ENCODE results near the gene OR11H6. TPM values are rescaled to one million over a fixed set of nuclear protein-coding genes. Genes with fewer than 3 reads are reported as not detected.
"Not testable (repeated sequence)": the region's sequence is repeated elsewhere in the genome, so short reads cannot be mapped to it uniquely, and the experiment has no call there.

The OR11H6 gene
- polyA plus RNA-seq = not detected
- long read RNA-seq, donor 1 = 0 reads
- long read RNA-seq, donor 2 = 0 reads
- long read RNA-seq, donor 3 = 0 reads
- long read RNA-seq, donor 4 = 0 reads
- long read RNA-seq, donor 5 = 0 reads
- long read RNA-seq, donor 6 = 0 reads
- long read RNA-seq, donor 7 = 0 reads
- long read RNA-seq, donor 8 = 0 reads
- long read RNA-seq, donor 9 = 0 reads
- long read RNA-seq, donor 10 = 0 reads

GRCh38 chr14:20223410-20223809, at the start of gene OR11H6:
Gene OR11H6, plus strand, starts transcription at chr14:20223710. Its CDS starts 0 bp downstream, at chr14:20223710.
- Histone ChIP-seq H3K9me3 (ENCODE audit: control insufficient read depth in 2 of 2, insufficient read depth in 1 of 2, low read depth in 1 of 2, low read length in 1 of 2) (peaks cover 0 to 6% of the 10 kb centered on the region in 2 donors), H3K4me3 (ENCODE audit: low read depth in 1 of 3, low read length in 3 of 3) (no peak within 1 kb of the TSS), H3K36me3 (ENCODE audit: control insufficient read depth in 3 of 3, insufficient read depth in 2 of 3, low read depth in 1 of 3, low read length in 3 of 3) (no peaks in the 10 kb centered on the region), H3K27ac (ENCODE audit: low read depth in 1 of 3, low read length in 2 of 3) (no peak within 1 kb of the TSS), H3K27me3 (ENCODE audit: control insufficient read depth in 3 of 3, insufficient read depth in 3 of 3, low read length in 3 of 3) (peaks cover 0 to 2% (median 0%) of the 10 kb centered on the region in 3 donors), H3K4me1 (ENCODE audit: control insufficient read depth in 3 of 3, insufficient read depth in 2 of 3, low read depth in 1 of 3, low read length in 2 of 3) (no peaks in the 10 kb centered on the region)
- FAIRE-seq (no peak), DNase-seq (no peak)
- WGBS, 3 donors = 26 to 37% (median 36%) methylated on average over 2 of the region's 2 CpGs

GRCh38 chr14:20174205-20174604, 49.3 kb upstream of the OR11H6 start:
- not testable (repeated sequence) for H3K36me3 ChIP-seq (ENCODE audit: control insufficient read depth in 3 of 3, insufficient read depth in 2 of 3, low read depth in 1 of 3, low read length in 3 of 3); H3K4me3 ChIP-seq (ENCODE audit: low read depth in 1 of 3, low read length in 3 of 3); H3K27ac ChIP-seq (ENCODE audit: low read depth in 1 of 3, low read length in 2 of 3); H3K27me3 ChIP-seq (ENCODE audit: control insufficient read depth in 3 of 3, insufficient read depth in 3 of 3, low read length in 3 of 3); H3K4me1 ChIP-seq (ENCODE audit: control insufficient read depth in 3 of 3, insufficient read depth in 2 of 3, low read depth in 1 of 3, low read length in 2 of 3); FAIRE-seq; H3K9me3 ChIP-seq (ENCODE audit: control insufficient read depth in 2 of 2, insufficient read depth in 1 of 2, low read depth in 1 of 2, low read length in 1 of 2); DNase-seq

GRCh38 chr14:20176330-20176729, 47.2 kb upstream of the OR11H6 start:
- Histone ChIP-seq H3K27ac (ENCODE audit: low read depth in 1 of 3, low read length in 2 of 3) (no peak overlapping the region), H3K27me3 (ENCODE audit: control insufficient read depth in 3 of 3, insufficient read depth in 3 of 3, low read length in 3 of 3) (no peaks in the 10 kb centered on the region), H3K36me3 (ENCODE audit: control insufficient read depth in 3 of 3, insufficient read depth in 2 of 3, low read depth in 1 of 3, low read length in 3 of 3) (no peaks in the 10 kb centered on the region), H3K9me3 (ENCODE audit: control insufficient read depth in 2 of 2, insufficient read depth in 1 of 2, low read depth in 1 of 2, low read length in 1 of 2) (peaks cover 0 to 9% of the 10 kb centered on the region in 2 donors), H3K4me1 (ENCODE audit: control insufficient read depth in 3 of 3, insufficient read depth in 2 of 3, low read depth in 1 of 3, low read length in 2 of 3) (no peaks in the 10 kb centered on the region), H3K4me3 (ENCODE audit: low read depth in 1 of 3, low read length in 3 of 3) (no peak overlapping the region)
- 54 to 72% (median 60%) methylated on average over 6 of the region's 6 CpGs for WGBS, 3 donors
- FAIRE-seq (no peak), DNase-seq (no peak)

- H3K27ac ChIP-seq (ENCODE audit: low read depth in 1 of 3, low read length in 2 of 3) = no peak overlapping the region
- H3K9me3 ChIP-seq (ENCODE audit: control insufficient read depth in 2 of 2, insufficient read depth in 1 of 2, low read depth in 1 of 2, low read length in 1 of 2) = peaks cover 0 to 9% of the 10 kb centered on the region in 2 donors
- no peaks in the 10 kb centered on the region for H3K4me1 ChIP-seq (ENCODE audit: control insufficient read depth in 3 of 3, insufficient read depth in 2 of 3, low read depth in 1 of 3, low read length in 2 of 3)
- WGBS, 3 donors = 65 to 80% (median 71%) methylated on average over 7 of the region's 7 CpGs
- H3K4me3 ChIP-seq (ENCODE audit: low read depth in 1 of 3, low read length in 3 of 3) = no peak overlapping the region
- H3K36me3 ChIP-seq (ENCODE audit: control insufficient read depth in 3 of 3, insufficient read depth in 2 of 3, low read depth in 1 of 3, low read length in 3 of 3) = no peaks in the 10 kb centered on the region
- DNase-seq (no peak), FAIRE-seq (no peak)
- no peaks in the 10 kb centered on the region for H3K27me3 ChIP-seq (ENCODE audit: control insufficient read depth in 3 of 3, insufficient read depth in 3 of 3, low read length in 3 of 3)
Observed at GRCh38 chr14:20177433-20177974, 46.0 kb upstream of the OR11H6 start.

GRCh38 chr14:20179218-20179617, 44.3 kb upstream of the OR11H6 start:
- no peak for DNase-seq
- Histone ChIP-seq H3K27me3 (ENCODE audit: control insufficient read depth in 3 of 3, insufficient read depth in 3 of 3, low read length in 3 of 3) (no peaks in the 10 kb centered on the region), H3K9me3 (ENCODE audit: control insufficient read depth in 2 of 2, insufficient read depth in 1 of 2, low read depth in 1 of 2, low read length in 1 of 2) (peaks cover 0 to 9% of the 10 kb centered on the region in 2 donors), H3K27ac (ENCODE audit: low read depth in 1 of 3, low read length in 2 of 3) (no peak overlapping the region), H3K4me3 (ENCODE audit: low read depth in 1 of 3, low read length in 3 of 3) (no peak overlapping the region), H3K4me1 (ENCODE audit: control insufficient read depth in 3 of 3, insufficient read depth in 2 of 3, low read depth in 1 of 3, low read length in 2 of 3) (no peaks in the 10 kb centered on the region), H3K36me3 (ENCODE audit: control insufficient read depth in 3 of 3, insufficient read depth in 2 of 3, low read depth in 1 of 3, low read length in 3 of 3) (no peaks in the 10 kb centered on the region)
- 49 to 55% (median 50%) methylated on average over 5 of the region's 5 CpGs for WGBS, 3 donors
- no peak for FAIRE-seq

GRCh38 chr14:20179880-20180279, 43.6 kb upstream of the OR11H6 start:
- no peaks in the 10 kb centered on the region for H3K36me3 ChIP-seq (ENCODE audit: control insufficient read depth in 3 of 3, insufficient read depth in 2 of 3, low read depth in 1 of 3, low read length in 3 of 3)
- no peaks in the 10 kb centered on the region for H3K4me1 ChIP-seq (ENCODE audit: control insufficient read depth in 3 of 3, insufficient read depth in 2 of 3, low read depth in 1 of 3, low read length in 2 of 3)
- WGBS, 3 donors = 67 to 78% (median 72%) methylated on average over 2 of the region's 2 CpGs
- no peak overlapping the region for H3K27ac ChIP-seq (ENCODE audit: low read depth in 1 of 3, low read length in 2 of 3)
- peaks cover 0 to 9% of the 10 kb centered on the region in 2 donors for H3K9me3 ChIP-seq (ENCODE audit: control insufficient read depth in 2 of 2, insufficient read depth in 1 of 2, low read depth in 1 of 2, low read length in 1 of 2)
- H3K4me3 ChIP-seq (ENCODE audit: low read depth in 1 of 3, low read length in 3 of 3) = no peak overlapping the region
- no peaks in the 10 kb centered on the region for H3K27me3 ChIP-seq (ENCODE audit: control insufficient read depth in 3 of 3, insufficient read depth in 3 of 3, low read length in 3 of 3)
- DNase-seq (no peak), FAIRE-seq (no peak)

- Histone ChIP-seq H3K9me3 (ENCODE audit: control insufficient read depth in 2 of 2, insufficient read depth in 1 of 2, low read depth in 1 of 2, low read length in 1 of 2) (peaks cover 0 to 9% of the 10 kb centered on the region in 2 donors), H3K4me1 (ENCODE audit: control insufficient read depth in 3 of 3, insufficient read depth in 2 of 3, low read depth in 1 of 3, low read length in 2 of 3) (no peaks in the 10 kb centered on the region), H3K27me3 (ENCODE audit: control insufficient read depth in 3 of 3, insufficient read depth in 3 of 3, low read length in 3 of 3) (no peaks in the 10 kb centered on the region), H3K36me3 (ENCODE audit: control insufficient read depth in 3 of 3, insufficient read depth in 2 of 3, low read depth in 1 of 3, low read length in 3 of 3) (no peaks in the 10 kb centered on the region), H3K4me3 (ENCODE audit: low read depth in 1 of 3, low read length in 3 of 3) (no peak overlapping the region), H3K27ac (ENCODE audit: low read depth in 1 of 3, low read length in 2 of 3) (no peak overlapping the region)
- 43 to 47% (median 44%) methylated on average over 2 of the region's 2 CpGs for WGBS, 3 donors
- DNase-seq (no peak), FAIRE-seq (no peak)
Observed at GRCh38 chr14:20180486-20180885, 43.0 kb upstream of the OR11H6 start.

- 50 to 56% (median 55%) methylated on average over 5 of the region's 5 CpGs for whole genome bisulfite sequencing, 3 donors
- H3K4me1 ChIP-seq (ENCODE audit: control insufficient read depth in 3 of 3, insufficient read depth in 2 of 3, low read depth in 1 of 3, low read length in 2 of 3) = no peaks in the 10 kb centered on the region
- FAIRE-seq = no peak
Observed at GRCh38 chr14:20184181-20184580, 39.3 kb upstream of the OR11H6 start.

GRCh38 chr14:20190596-20190995, 32.9 kb upstream of the OR11H6 start, which contains the start of gene OR11G2:
Gene OR11G2, plus strand, starts transcription at chr14:20190896. Its CDS starts 6,542 bp downstream, at chr14:20197438.
- FAIRE-seq (no peak), DNase-seq (no peak)
- WGBS, 3 donors = 40 to 50% (median 43%) methylated on average over 1 of the region's 1 CpG

More at GRCh38 chr14:20184181-20184580, 39.3 kb upstream of the OR11H6 start:
- no peaks in the 10 kb centered on the region for H3K36me3 ChIP-seq (ENCODE audit: control insufficient read depth in 3 of 3, insufficient read depth in 2 of 3, low read depth in 1 of 3, low read length in 3 of 3)
- no peaks in the 10 kb centered on the region for H3K27me3 ChIP-seq (ENCODE audit: control insufficient read depth in 3 of 3, insufficient read depth in 3 of 3, low read length in 3 of 3)
- H3K27ac ChIP-seq (ENCODE audit: low read depth in 1 of 3, low read length in 2 of 3) = no peak overlapping the region
- DNase-seq = no peak
- H3K9me3 ChIP-seq (ENCODE audit: control insufficient read depth in 2 of 2, insufficient read depth in 1 of 2, low read depth in 1 of 2, low read length in 1 of 2) = peaks cover 0 to 5% of the 10 kb centered on the region in 2 donors
- H3K4me3 ChIP-seq (ENCODE audit: low read depth in 1 of 3, low read length in 3 of 3) = no peak overlapping the region

More at GRCh38 chr14:20190596-20190995, 32.9 kb upstream of the OR11H6 start, which contains the start of gene OR11G2:
- H3K27me3 ChIP-seq (ENCODE audit: control insufficient read depth in 3 of 3, insufficient read depth in 3 of 3, low read length in 3 of 3) = no peaks in the 10 kb centered on the region
- peaks cover 0 to 7% of the 10 kb centered on the region in 2 donors for H3K9me3 ChIP-seq (ENCODE audit: control insufficient read depth in 2 of 2, insufficient read depth in 1 of 2, low read depth in 1 of 2, low read length in 1 of 2)
- H3K36me3 ChIP-seq (ENCODE audit: control insufficient read depth in 3 of 3, insufficient read depth in 2 of 3, low read depth in 1 of 3, low read length in 3 of 3) = no peaks in the 10 kb centered on the region
- H3K4me1 ChIP-seq (ENCODE audit: control insufficient read depth in 3 of 3, insufficient read depth in 2 of 3, low read depth in 1 of 3, low read length in 2 of 3) = no peaks in the 10 kb centered on the region
- H3K4me3 ChIP-seq (ENCODE audit: low read depth in 1 of 3, low read length in 3 of 3) = no peak within 1 kb of the TSS
- H3K27ac ChIP-seq (ENCODE audit: low read depth in 1 of 3, low read length in 2 of 3) = no peak within 1 kb of the TSS

Data from small intestine (tissue), 16 donors.